Medulla oblongata (tissue), 1 donor: ENCODE data around the gene WIPF2.

Experiments used
- DNase-seq: peaks from one replicate; pipeline ENCODE4 v3.0.0-alpha.2; 2015; ENCODE audit errors: extremely low spot score

The WIPF2 gene

GRCh38 chr17:40218740-40219593 lies at the start of gene WIPF2:
TSS of gene WIPF2 (plus strand) at chr17:40219304. CDS start at chr17:40256460, 37,156 bp downstream.
- DNase-seq = peak; percentile 98

GRCh38 chr17:40170325-40170724 lies 48.8 kb upstream of the WIPF2 start:
- no peak for DNase-seq

- no peak for DNase-seq
Observed at GRCh38 chr17:40171750-40172149, 47.4 kb upstream of the WIPF2 start.

- DNase-seq = no peak
Observed at GRCh38 chr17:40173091-40173777, 45.9 kb upstream of the WIPF2 start.

- no peak for DNase-seq
Observed at GRCh38 chr17:40173778-40174135, 45.3 kb upstream of the WIPF2 start.

GRCh38 chr17:40174514-40174913 lies 44.6 kb upstream of the WIPF2 start:
- DNase-seq = no peak

- no peak for DNase-seq
Observed at GRCh38 chr17:40175928-40176753, 43.0 kb upstream of the WIPF2 start.

GRCh38 chr17:40176754-40177110 lies 42.4 kb upstream of the WIPF2 start:
- no peak for DNase-seq

GRCh38 chr17:40177275-40177874 lies 41.7 kb upstream of the WIPF2 start, which contains the start of gene RAPGEFL1:
TSS of gene RAPGEFL1 (plus strand) at chr17:40177470. CDS start at chr17:40177862, 392 bp downstream.
- DNase-seq = peak; percentile 38

- DNase-seq = no peak
Observed at GRCh38 chr17:40178021-40178601, 41.0 kb upstream of the WIPF2 start.

GRCh38 chr17:40178660-40179059 lies 40.4 kb upstream of the WIPF2 start:
- DNase-seq = no peak

GRCh38 chr17:40179923-40180659 lies 39.0 kb upstream of the WIPF2 start:
- DNase-seq = no peak

- no peak for DNase-seq
Observed at GRCh38 chr17:40180694-40181093, 38.4 kb upstream of the WIPF2 start.

- DNase-seq = no peak
Observed at GRCh38 chr17:40181205-40181604, 37.9 kb upstream of the WIPF2 start.

- DNase-seq = no peak
Observed at GRCh38 chr17:40182606-40183005, 36.5 kb upstream of the WIPF2 start.

GRCh38 chr17:40187238-40187637 lies 31.9 kb upstream of the WIPF2 start:
- no peak for DNase-seq

GRCh38 chr17:40188694-40189093 lies 30.4 kb upstream of the WIPF2 start:
- DNase-seq = no peak

GRCh38 chr17:40190197-40191021 lies 28.7 kb upstream of the WIPF2 start:
- no peak for DNase-seq

GRCh38 chr17:40191237-40192208 lies 27.6 kb upstream of the WIPF2 start:
- DNase-seq = peak; percentile 80
